GM12878 (cell line): ENCODE data around the gene TMEM94. TPM values are rescaled to one million over a fixed set of nuclear protein-coding genes. Genes with fewer than 3 reads are reported as not detected.

Source experiments
- ATAC-seq: fragments of 200-7000 bp; cut with Tn5 transposase; 3 replicates; pipeline ENCODE4 v1.9.1; 2020; ENCODE audit warnings: mild to moderate bottlenecking, moderate library complexity
- BruUV-seq: library from RNA; stranded (reverse); fragments of 400-500 nt; replicated peaks from 2 replicates; lab custom pipeline; 2021; lab: Mats Ljungman, UMichigan
- CTCF ChIA-PET: fragments of 300-600 bp; sonication (Branson Sonifier 250); formaldehyde crosslinking; extraction: SDS; loops from one replicate; lab custom pipeline; 2021; ENCODE audit warnings: inconsistent platforms; lab: Yijun Ruan, JAX
- POLR2A ChIA-PET: fragments of 350-600 bp; formaldehyde crosslinking; extraction: SDS; loops from one replicate; lab custom pipeline; 2021; ENCODE audit warnings: inconsistent platforms; lab: Charles Lee
- RAD21 ChIA-PET: fragments of 300-600 bp; sonication (Branson Sonifier 250); formaldehyde crosslinking; loops from one replicate; lab custom pipeline; 2023; ENCODE audit warnings: antibody characterized with exemption; ENCODE audit not compliant: unreplicated experiment; lab: Charles Lee
- SMC1A ChIA-PET: fragments of 300-600 bp; sonication (Branson Sonifier 250); formaldehyde crosslinking; loops from one replicate; lab custom pipeline; 2023; ENCODE audit not compliant: unreplicated experiment, uncharacterized antibody; lab: Charles Lee
- DNase-seq: peaks from one replicate; pipeline ENCODE4 v3.0.0-alpha.2; 2011; ENCODE audit warnings: low read depth, low spot score
- FAIRE-seq: peaks from 3 replicates; lab custom pipeline; 2011; peaks lifted over from hg19 to GRCh38; lab: Jason Lieb, UNC
- H2AFZ ChIP-seq: 2 replicates; pipeline ENCODE4 v1.6.0; 2011; ENCODE audit warnings: low read depth, low read length, control low read depth; ENCODE audit not compliant: control insufficient read depth
- H3K27ac ChIP-seq: 2 replicates; pipeline ENCODE4 v1.5.1; 2011; ENCODE audit warnings: control low read depth; ENCODE audit not compliant: control insufficient read depth, insufficient read depth
- H3K27me3 ChIP-seq, 2 experiments: replicated peaks in 1 of 2; 2 replicates each; pipeline versions ENCODE4 v1.6.0 to v1.6.1; 2011; ENCODE audit warnings: low read length in 1 of 2; ENCODE audit not compliant: control insufficient read depth in 2 of 2, insufficient read depth in 2 of 2
- H3K36me3 ChIP-seq, 2 experiments: 2 replicates each; pipeline ENCODE4 v1.5.1; 2011; ENCODE audit warnings: low read length in 1 of 2; ENCODE audit not compliant: control insufficient read depth in 2 of 2, insufficient read depth in 2 of 2
- H3K4me1 ChIP-seq: 2 replicates; pipeline ENCODE4 v1.6.1; 2011; ENCODE audit warnings: mild to moderate bottlenecking, low read length, moderate library complexity, mixed read lengths; ENCODE audit not compliant: control insufficient read depth, insufficient read depth
- H3K4me2 ChIP-seq: 2 replicates; pipeline ENCODE4 v1.6.0; 2011; ENCODE audit warnings: control low read depth; ENCODE audit not compliant: control insufficient read depth, insufficient read depth
- H3K4me3 ChIP-seq: fragments of 200-600 bp; sonication (generic); 2 replicates; pipeline ENCODE4 v1.5.1; 2016
- H3K79me2 ChIP-seq: 2 replicates; pipeline ENCODE4 v1.6.0; 2011; ENCODE audit warnings: low read length; ENCODE audit not compliant: control insufficient read depth, insufficient read depth
- H3K9ac ChIP-seq: 2 replicates; pipeline ENCODE4 v1.8.0; 2011; ENCODE audit warnings: low read length, control low read depth, mixed read lengths; ENCODE audit not compliant: control insufficient read depth, insufficient read depth
- H3K9me3 ChIP-seq: replicated peaks from 3 replicates; pipeline ENCODE4 v1.5.1; 2011; ENCODE audit warnings: mild to moderate bottlenecking, low read length; ENCODE audit not compliant: control insufficient read depth, insufficient read depth
- H4K20me1 ChIP-seq: 2 replicates; pipeline ENCODE4 v1.6.0; 2011; ENCODE audit not compliant: control insufficient read depth, insufficient read depth
- MXI1 ChIP-seq: fragments of 150-350 bp; IDR thresholded peaks from 2 replicates; pipeline ENCODE4 v1.6.1; 2011; ENCODE audit warnings: low read depth, mild to moderate bottlenecking, inconsistent platforms, low read length, improper control_type of control experiment
- NFXL1 ChIP-seq: fragments of 450-650 bp; IDR thresholded peaks from 2 replicates; pipeline ENCODE4 v1.6.1; 2017; ENCODE audit warnings: antibody characterized with exemption, mild to moderate bottlenecking, borderline replicate concordance
- NR2C1 ChIP-seq: fragments of 450-650 bp; IDR thresholded peaks from 2 replicates; pipeline ENCODE4 v1.6.1; 2017; ENCODE audit warnings: antibody characterized with exemption, mild to moderate bottlenecking, moderate library complexity
- PML ChIP-seq: IDR thresholded peaks from 2 replicates; pipeline ENCODE4 v1.6.1; 2012; ENCODE audit warnings: low read length, inconsistent platforms
- RBBP5 ChIP-seq: fragments of 200-600 bp; sonication (generic); conservative IDR thresholded peaks from 2 replicates; pipeline ENCODE4 v1.6.1; 2016
- RUNX3 ChIP-seq: IDR thresholded peaks from 2 replicates; pipeline ENCODE4 v1.6.1; 2012; ENCODE audit warnings: low read length, inconsistent platforms
- TCF7 ChIP-seq: IDR thresholded peaks from 2 replicates; pipeline ENCODE4 v1.6.1; 2014; ENCODE audit warnings: antibody characterized with exemption, borderline replicate concordance
- ZNF274 ChIP-seq: IDR thresholded peaks from one replicate; pipeline ENCODE4 v1.8.0; 2011; ENCODE audit not compliant: insufficient read length, insufficient read depth
- WGBS: methylation state at CpG from one replicate; pipeline ENCODE4 v1.1.6; 2016; ENCODE audit warnings: low lambda C conversion rate; ENCODE audit not compliant: insufficient replicate concordance, insufficient coverage; ENCODE audit errors: missing lambda C conversion rate; 5-methylcytosine and 5-hydroxymethylcytosine counted together
- in situ Hi-C: fragments of 300-500 bp; cut with MboI; formaldehyde crosslinking; loops from 9 replicates; pipeline ENCODE4 v1.14.3; 2018; ENCODE audit warnings: mixed read lengths
- intact Hi-C: fragments of 100-400 bp; cut with micrococcal nuclease; formaldehyde crosslinking; loops from one replicate; pipeline ENCODE4 v1.14.2; 2022; ENCODE audit not compliant: unreplicated experiment
- polyA plus RNA-seq, 11 experiments: library from polyadenylated mRNA; depleted of rRNA in 4 of 11; unstranded in 6 of 11; stranded (reverse) in 5 of 11; fragments of >200 nt; fragmentation: Nextera tagmentation in 4 of 11; fragmentation: Illumina TruSeq in 1 of 11; extraction: Ambion mirVana in 4 of 11; extraction: Trizol in 1 of 11; gene quantifications; 1 replicate in 1 of 11; 2 replicates in 10 of 11; pipeline versions ENCODE4 v1.2.1 to v1.2.3, GENCODE V29; 2011 to 2016; ENCODE audit warnings: inconsistent platforms in 2 of 11, missing spikeins in 2 of 11, low read depth in 1 of 11
- total RNA-seq, 4 experiments: library from RNA; depleted of rRNA in 3 of 4; stranded (reverse); fragments of >200 nt in 3 of 4; fragmentation: Illumina TruSeq in 1 of 4; extraction: Trizol in 1 of 4; gene quantifications; 2 replicates each; pipeline versions ENCODE4 v1.2.1 to v1.2.3, GENCODE V29; 2013 to 2021
- TF ChIP-seq, protein P1 (sequence below): IDR thresholded peaks from 2 replicates; pipeline ENCODE4 v1.6.1; 2011; ENCODE audit warnings: borderline replicate concordance, low read depth, mild to moderate bottlenecking, moderate library complexity, low read length; ENCODE audit not compliant: insufficient read depth, poor library complexity, severe bottlenecking
- TF ChIP-seq, protein P2 (sequence below): fragments of 450-650 bp; formaldehyde crosslinking; IDR thresholded peaks from 2 replicates; pipeline ENCODE4 v1.4.0; 2022; ENCODE audit warnings: mild to moderate bottlenecking, moderate library complexity
- TF ChIP-seq, protein P3 (sequence below): IDR thresholded peaks from 2 replicates; pipeline ENCODE4 v1.6.1; 2011; ENCODE audit warnings: borderline replicate concordance, low read depth, mild to moderate bottlenecking, moderate library complexity, mixed read lengths, low read length; ENCODE audit not compliant: insufficient read depth; ENCODE audit errors: extremely low read length
- TF ChIP-seq, protein P4 (sequence below): fragments of 450-650 bp; IDR thresholded peaks from 2 replicates; pipeline ENCODE4 v1.6.1; 2016; ENCODE audit warnings: mild to moderate bottlenecking, moderate library complexity, borderline replicate concordance

Gene TMEM94
- total and polyA plus RNA-seq, 10 of the 15 experiments (the other 5 are each of a cell fraction or from before 2014, with no cell fraction given) = 0.31 to 70.7 (median 24.4) TPM

DNA sequence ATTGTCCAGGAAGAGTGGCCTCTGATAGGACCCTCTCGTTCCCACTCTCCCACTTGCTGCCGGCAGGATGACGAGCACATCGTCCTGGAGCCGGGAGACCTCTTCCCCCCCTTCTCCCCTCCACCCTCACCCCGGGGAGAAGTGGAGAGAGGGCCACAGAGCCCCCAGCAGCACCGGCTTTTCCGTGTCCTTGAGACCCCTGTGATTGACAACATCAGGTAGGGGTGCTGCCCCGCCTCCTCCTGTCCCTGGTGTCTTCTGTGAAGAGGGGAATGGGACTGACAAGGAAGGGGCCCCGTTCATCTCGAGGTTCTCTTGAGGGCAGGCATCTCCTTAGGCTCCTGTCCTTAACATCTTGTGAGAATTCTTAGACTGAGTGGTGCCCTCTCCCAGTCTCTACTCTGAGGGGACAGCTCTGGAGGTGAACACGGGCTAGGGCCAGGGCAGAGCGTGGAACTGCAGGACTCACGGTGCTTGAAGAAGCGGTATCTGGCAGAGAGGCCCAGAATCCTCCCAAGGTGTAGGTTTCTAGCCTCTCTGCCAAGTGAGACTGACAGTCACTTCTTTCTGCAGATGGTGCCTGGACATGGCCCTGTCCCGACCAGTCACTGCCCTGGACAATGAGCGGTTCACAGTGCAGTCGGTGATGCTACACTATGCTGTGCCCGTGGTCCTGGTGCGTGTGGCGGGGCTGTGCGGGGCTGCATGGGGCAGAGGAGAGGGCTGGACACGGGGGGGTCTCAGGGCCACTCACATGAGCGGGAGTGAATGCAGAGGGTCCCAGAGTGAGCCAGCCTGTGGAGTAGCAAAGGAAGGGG lies 32.5 kb downstream of the TMEM94 start (continued):
- no peak for TF ChIP-seq TCF7
- TF ChIP-seq, protein P1, sequence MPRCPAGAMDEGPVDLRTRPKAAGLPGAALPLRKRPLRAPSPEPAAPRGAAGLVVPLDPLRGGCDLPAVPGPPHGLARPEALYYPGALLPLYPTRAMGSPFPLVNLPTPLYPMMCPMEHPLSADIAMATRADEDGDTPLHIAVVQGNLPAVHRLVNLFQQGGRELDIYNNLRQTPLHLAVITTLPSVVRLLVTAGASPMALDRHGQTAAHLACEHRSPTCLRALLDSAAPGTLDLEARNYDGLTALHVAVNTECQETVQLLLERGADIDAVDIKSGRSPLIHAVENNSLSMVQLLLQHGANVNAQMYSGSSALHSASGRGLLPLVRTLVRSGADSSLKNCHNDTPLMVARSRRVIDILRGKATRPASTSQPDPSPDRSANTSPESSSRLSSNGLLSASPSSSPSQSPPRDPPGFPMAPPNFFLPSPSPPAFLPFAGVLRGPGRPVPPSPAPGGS = no peak

DNA sequence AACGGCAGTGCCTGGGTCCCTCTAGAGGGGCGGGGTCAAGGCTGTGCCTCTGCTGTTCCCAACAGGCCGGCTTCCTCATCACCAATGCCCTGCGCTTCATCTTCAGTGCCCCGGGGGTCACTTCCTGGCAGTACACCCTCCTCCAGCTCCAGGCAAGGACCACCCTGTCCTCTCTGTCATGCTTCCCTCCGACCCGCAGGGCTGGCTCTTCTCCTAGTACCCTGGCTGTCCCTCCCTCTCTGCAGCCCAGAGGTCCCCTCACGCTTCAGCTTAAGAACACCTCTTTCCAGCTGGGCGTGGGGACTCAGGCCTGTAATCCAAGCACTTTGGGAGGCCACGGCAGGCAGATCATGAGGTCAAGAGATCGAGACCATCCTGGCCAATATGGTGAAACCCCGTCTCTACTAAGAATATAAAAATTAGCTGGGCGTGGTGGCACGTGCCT lies 33.1 kb downstream of the TMEM94 start:
- DNase-seq (no peak), FAIRE-seq (no peak), ATAC-seq (no peak)
- no TSS peak for BruUV-seq
- Histone ChIP-seq H3K4me1 (peaks cover 13% of the 10 kb centered on the region), H3K9me3 (no peaks in the 10 kb centered on the region), H3K9ac (no peak overlapping the region), H4K20me1 (no peaks in the 10 kb centered on the region), H3K27ac (no peak overlapping the region), H3K79me2 (no peaks in the 10 kb centered on the region), H3K36me3 (peaks cover 4 to 9% of the 10 kb centered on the region in 2 experiments; a peak in 3 of 4 replicates), H2AFZ (no peak overlapping the region), H3K4me2 (no peak overlapping the region), H3K4me3 (no peak overlapping the region), H3K27me3 (no peaks in the 10 kb centered on the region)
- in situ Hi-C loops = no loop called here
- intact Hi-C loops = no loop called here
- ChIA-PET RAD21 (no interaction called here), SMC1A (no interaction called here), POLR2A (no interaction called here), CTCF (interaction anchor here (0.7 kb wide), 1 partner anchor 15 kb away, joined by 3 read pairs; no protein-coding TSS in a partner anchor)
- 65% methylated on average over 13 of the region's 14 CpGs for WGBS
- TF ChIP-seq MXI1 (no peak), RBBP5 (no peak), NR2C1 (no peak), ZNF274 (no peak), NFXL1 (no peak), PML (no peak), RUNX3 (no peak)
- TF ChIP-seq, protein P2, sequence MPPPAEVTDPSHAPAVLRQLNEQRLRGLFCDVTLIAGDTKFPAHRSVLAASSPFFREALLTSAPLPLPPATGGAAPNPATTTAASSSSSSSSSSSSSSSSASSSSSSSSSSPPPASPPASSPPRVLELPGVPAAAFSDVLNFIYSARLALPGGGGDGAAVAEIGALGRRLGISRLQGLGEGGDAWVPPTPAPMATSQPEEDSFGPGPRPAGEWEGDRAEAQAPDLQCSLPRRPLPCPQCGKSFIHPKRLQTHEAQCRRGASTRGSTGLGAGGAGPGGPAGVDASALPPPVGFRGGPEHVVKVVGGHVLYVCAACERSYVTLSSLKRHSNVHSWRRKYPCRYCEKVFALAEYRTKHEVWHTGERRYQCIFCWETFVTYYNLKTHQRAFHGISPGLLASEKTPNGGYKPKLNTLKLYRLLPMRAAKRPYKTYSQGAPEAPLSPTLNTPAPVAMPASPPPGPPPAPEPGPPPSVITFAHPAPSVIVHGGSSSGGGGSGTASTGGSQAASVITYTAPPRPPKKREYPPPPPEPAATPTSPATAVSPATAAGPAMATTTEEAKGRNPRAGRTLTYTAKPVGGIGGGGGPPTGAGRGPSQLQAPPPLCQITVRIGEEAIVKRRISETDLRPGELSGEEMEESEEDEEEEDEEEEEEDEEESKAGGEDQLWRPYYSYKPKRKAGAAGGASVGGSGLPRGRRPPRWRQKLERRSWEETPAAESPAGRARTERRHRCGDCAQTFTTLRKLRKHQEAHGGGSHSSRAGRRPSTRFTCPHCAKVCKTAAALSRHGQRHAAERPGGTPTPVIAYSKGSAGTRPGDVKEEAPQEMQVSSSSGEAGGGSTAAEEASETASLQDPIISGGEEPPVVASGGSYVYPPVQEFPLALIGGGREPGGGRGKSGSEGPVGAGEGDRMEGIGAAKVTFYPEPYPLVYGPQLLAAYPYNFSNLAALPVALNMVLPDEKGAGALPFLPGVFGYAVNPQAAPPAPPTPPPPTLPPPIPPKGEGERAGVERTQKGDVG = no peak
- TF ChIP-seq, protein P3, sequence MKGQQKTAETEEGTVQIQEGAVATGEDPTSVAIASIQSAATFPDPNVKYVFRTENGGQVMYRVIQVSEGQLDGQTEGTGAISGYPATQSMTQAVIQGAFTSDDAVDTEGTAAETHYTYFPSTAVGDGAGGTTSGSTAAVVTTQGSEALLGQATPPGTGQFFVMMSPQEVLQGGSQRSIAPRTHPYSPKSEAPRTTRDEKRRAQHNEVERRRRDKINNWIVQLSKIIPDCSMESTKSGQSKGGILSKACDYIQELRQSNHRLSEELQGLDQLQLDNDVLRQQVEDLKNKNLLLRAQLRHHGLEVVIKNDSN = no peak
- TF ChIP-seq, protein P4, sequence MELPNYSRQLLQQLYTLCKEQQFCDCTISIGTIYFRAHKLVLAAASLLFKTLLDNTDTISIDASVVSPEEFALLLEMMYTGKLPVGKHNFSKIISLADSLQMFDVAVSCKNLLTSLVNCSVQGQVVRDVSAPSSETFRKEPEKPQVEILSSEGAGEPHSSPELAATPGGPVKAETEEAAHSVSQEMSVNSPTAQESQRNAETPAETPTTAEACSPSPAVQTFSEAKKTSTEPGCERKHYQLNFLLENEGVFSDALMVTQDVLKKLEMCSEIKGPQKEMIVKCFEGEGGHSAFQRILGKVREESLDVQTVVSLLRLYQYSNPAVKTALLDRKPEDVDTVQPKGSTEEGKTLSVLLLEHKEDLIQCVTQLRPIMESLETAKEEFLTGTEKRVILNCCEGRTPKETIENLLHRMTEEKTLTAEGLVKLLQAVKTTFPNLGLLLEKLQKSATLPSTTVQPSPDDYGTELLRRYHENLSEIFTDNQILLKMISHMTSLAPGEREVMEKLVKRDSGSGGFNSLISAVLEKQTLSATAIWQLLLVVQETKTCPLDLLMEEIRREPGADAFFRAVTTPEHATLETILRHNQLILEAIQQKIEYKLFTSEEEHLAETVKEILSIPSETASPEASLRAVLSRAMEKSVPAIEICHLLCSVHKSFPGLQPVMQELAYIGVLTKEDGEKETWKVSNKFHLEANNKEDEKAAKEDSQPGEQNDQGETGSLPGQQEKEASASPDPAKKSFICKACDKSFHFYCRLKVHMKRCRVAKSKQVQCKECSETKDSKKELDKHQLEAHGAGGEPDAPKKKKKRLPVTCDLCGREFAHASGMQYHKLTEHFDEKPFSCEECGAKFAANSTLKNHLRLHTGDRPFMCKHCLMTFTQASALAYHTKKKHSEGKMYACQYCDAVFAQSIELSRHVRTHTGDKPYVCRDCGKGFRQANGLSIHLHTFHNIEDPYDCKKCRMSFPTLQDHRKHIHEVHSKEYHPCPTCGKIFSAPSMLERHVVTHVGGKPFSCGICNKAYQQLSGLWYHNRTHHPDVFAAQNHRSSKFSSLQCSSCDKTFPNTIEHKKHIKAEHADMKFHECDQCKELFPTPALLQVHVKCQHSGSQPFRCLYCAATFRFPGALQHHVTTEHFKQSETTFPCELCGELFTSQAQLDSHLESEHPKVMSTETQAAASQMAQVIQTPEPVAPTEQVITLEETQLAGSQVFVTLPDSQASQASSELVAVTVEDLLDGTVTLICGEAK = no peak
